OCI-LY3 (cell line): ENCODE results near the gene FGD4.

ENCODE experiments used
- H2AFZ ChIP-seq: fragments of 200-600, 300-600 bp; shearing (Covaris generic); 2 replicates; pipeline ENCODE4 v1.6.0; 2014; ENCODE audit warnings: antibody characterized with exemption, low read depth, low read length
- H3K27ac ChIP-seq: fragments of 200-600, 300-600 bp; sonication (generic); 2 replicates; pipeline ENCODE4 v1.5.1; 2014; ENCODE audit warnings: mild to moderate bottlenecking, low read length, moderate library complexity, mixed read lengths
- H3K27me3 ChIP-seq: fragments of 200-600, 300-600 bp; sonication (generic); 2 replicates; pipeline ENCODE4 v1.6.1; 2014; ENCODE audit warnings: low read depth, low read length, mixed read lengths
- H3K36me3 ChIP-seq: fragments of 200-600, 300-600 bp; sonication (generic); replicated peaks from 2 replicates; pipeline ENCODE3; 2014; ENCODE audit warnings: low read depth, low read length, mixed read lengths
- H3K4me1 ChIP-seq: fragments of 300-600, 200-600 bp; sonication (generic); 2 replicates; pipeline ENCODE4 v1.6.1; 2014; ENCODE audit warnings: low read length, mixed read lengths
- H3K4me2 ChIP-seq: fragments of 200-600, 300-600 bp; sonication (generic); 2 replicates; pipeline ENCODE4 v1.6.1; 2014; ENCODE audit warnings: low read length, mixed read lengths
- H3K4me3 ChIP-seq: fragments of 300-600, 200-600 bp; sonication (generic); 2 replicates; pipeline ENCODE4 v1.5.1; 2014; ENCODE audit warnings: antibody characterized with exemption, mild to moderate bottlenecking, low read length, moderate library complexity
- H3K79me2 ChIP-seq: fragments of 300-600, 200-600 bp; shearing (Covaris generic); 2 replicates; pipeline ENCODE4 v1.6.1; 2014; ENCODE audit warnings: mild to moderate bottlenecking, low read length, mixed read lengths
- H3K9ac ChIP-seq: fragments of 300-600, 200-600 bp; shearing (Covaris generic); 2 replicates; pipeline ENCODE4 v1.6.0; 2014; ENCODE audit warnings: mild to moderate bottlenecking, low read length, moderate library complexity
- H3K9me3 ChIP-seq: fragments of 200-600, 300-600 bp; shearing (Covaris generic); 2 replicates; pipeline ENCODE4 v1.6.1; 2014; ENCODE audit warnings: low read length, mixed read lengths; ENCODE audit not compliant: insufficient read depth
- H4K20me1 ChIP-seq: fragments of 200-600, 300-600 bp; sonication (generic); 2 replicates; pipeline ENCODE4 v1.6.1; 2016; ENCODE audit warnings: low read length, mixed read lengths; ENCODE audit not compliant: insufficient read depth
- CTCF ChIP-seq: fragments of 200-600, 300-600 bp; sonication (generic); IDR thresholded peaks from 2 replicates; pipeline ENCODE4 v1.5.1; 2014; ENCODE audit warnings: antibody characterized with exemption, low read length, low read depth
- EZH2phosphoT487 ChIP-seq: fragments of 200-600 bp; shearing (Covaris generic); IDR thresholded peaks from 2 replicates; pipeline ENCODE4 v1.6.1; 2018; ENCODE audit warnings: antibody characterized with exemption, mixed run types, low read depth

FGD4 gene

GRCh38 chr12:32627976-32628375, 228.6 kb downstream of the FGD4 start:
- no peaks in the 10 kb centered on the region for H3K4me1 ChIP-seq
- H4K20me1 ChIP-seq: no peaks in the 10 kb centered on the region
- no peak overlapping the region for H3K4me3 ChIP-seq
- H3K36me3 ChIP-seq: no peaks in the 10 kb centered on the region
- H3K9ac ChIP-seq: no peak overlapping the region
- no peaks in the 10 kb centered on the region for H3K79me2 ChIP-seq
- H2AFZ ChIP-seq: no peak overlapping the region
- H3K27ac ChIP-seq: no peak overlapping the region
- TF ChIP-seq CTCF (no peak), EZH2phosphoT487 (no peak)
- H3K27me3 ChIP-seq: no peaks in the 10 kb centered on the region
- H3K9me3 ChIP-seq: no peaks in the 10 kb centered on the region
- H3K4me2 ChIP-seq: no peak overlapping the region

DNA sequence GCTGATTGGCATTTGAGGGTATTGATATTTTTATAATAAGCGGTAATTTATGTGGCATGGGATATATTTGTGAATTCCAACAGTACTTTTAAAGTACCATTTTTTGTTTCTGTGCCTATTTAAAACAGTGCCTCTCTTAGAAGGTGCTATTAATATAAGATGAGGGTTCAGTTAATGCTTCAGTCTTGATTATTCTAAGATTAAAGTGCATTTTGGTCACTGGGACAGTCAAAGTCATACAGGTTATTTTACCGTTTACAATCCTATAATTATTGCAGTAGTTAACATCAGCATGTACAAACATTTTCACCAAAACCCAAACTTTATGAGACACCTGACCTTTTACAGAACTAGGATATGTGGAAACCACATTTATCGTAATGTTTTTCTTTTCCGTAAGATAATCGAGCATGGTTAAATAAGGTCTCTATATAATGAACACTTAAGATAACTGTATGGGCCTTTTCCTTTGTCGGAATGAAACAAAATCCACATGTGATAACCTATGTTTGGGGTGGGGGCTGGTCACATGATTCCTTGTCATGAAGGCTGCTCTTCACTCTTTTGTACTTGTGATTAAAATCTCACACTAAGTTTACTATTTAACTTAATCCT, 242.0 kb downstream of the FGD4 start:
- Histone ChIP-seq H3K4me2 (no peak overlapping the region), H3K27me3 (no peaks in the 10 kb centered on the region), H3K4me3 (no peak overlapping the region), H3K4me1 (no peaks in the 10 kb centered on the region), H3K9ac (no peak overlapping the region), H3K9me3 (no peaks in the 10 kb centered on the region), H4K20me1 (no peaks in the 10 kb centered on the region), H3K79me2 (no peaks in the 10 kb centered on the region), H3K27ac (no peak overlapping the region), H2AFZ (no peak overlapping the region), H3K36me3 (no peaks in the 10 kb centered on the region)
- no peak for TF ChIP-seq CTCF
- no peak for TF ChIP-seq EZH2phosphoT487

DNA sequence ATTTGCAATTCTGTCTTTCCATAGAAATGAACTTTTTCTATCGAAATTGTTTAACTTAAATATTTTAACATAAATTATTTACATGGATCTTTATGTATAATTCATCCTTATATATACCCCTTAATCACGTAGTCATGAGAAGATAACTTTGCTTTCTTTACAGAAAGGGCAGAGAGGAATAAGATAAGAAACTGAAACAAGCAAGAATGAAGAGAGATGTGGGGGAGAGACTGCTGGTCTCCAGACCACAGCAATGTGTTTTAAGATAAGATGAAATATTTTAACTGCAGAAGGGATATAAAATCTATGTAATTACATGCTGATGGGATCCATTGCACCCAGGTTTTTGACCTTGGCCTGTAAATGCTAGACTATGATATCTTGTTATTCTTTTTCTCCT, 245.1 kb downstream of the FGD4 start:
- Histone ChIP-seq H3K36me3 (no peaks in the 10 kb centered on the region), H3K27me3 (no peaks in the 10 kb centered on the region), H4K20me1 (no peaks in the 10 kb centered on the region), H3K9me3 (no peaks in the 10 kb centered on the region), H3K9ac (no peak overlapping the region), H3K79me2 (no peaks in the 10 kb centered on the region), H3K4me2 (no peak overlapping the region), H2AFZ (no peak overlapping the region), H3K4me1 (peaks cover 15% of the 10 kb centered on the region), H3K4me3 (no peak overlapping the region), H3K27ac (no peak overlapping the region)
- no peak for TF ChIP-seq CTCF
- TF ChIP-seq EZH2phosphoT487: no peak

DNA sequence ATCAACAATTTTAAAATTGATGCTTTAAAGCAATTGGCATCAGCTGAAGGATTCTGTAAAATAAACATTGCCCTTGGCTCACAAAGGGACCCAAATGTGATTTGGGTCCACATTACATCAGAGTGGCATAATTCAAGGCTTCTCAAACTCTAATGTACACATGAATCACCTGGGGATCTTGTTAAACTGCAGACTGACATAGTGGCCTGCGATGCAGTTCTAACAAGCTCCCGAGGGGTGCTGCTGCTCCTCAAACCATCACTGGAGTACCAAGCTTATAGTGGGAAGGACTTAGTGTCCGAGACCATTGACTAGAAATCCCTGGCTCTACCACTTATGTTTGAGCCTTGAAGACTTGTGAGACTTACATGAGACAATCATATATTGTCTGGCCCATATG, 247.9 kb downstream of the FGD4 start:
- TF ChIP-seq CTCF: no peak
- no peak for TF ChIP-seq EZH2phosphoT487
- no peaks in the 10 kb centered on the region for H3K79me2 ChIP-seq

More for the DNA sequence above, 247.9 kb downstream of the FGD4 start:
- no peak overlapping the region for H3K4me2 ChIP-seq
- no peaks in the 10 kb centered on the region for H3K36me3 ChIP-seq
- no peak overlapping the region for H2AFZ ChIP-seq
- no peaks in the 10 kb centered on the region for H4K20me1 ChIP-seq
- no peak overlapping the region for H3K9ac ChIP-seq
- H3K9me3 ChIP-seq: no peaks in the 10 kb centered on the region
- peaks cover 15% of the 10 kb centered on the region for H3K4me1 ChIP-seq
- no peaks in the 10 kb centered on the region for H3K27me3 ChIP-seq
- no peak overlapping the region for H3K4me3 ChIP-seq
- H3K27ac ChIP-seq: no peak overlapping the region
